ENCODE results near the gene MTURN. TPM values are rescaled to one million over a fixed set of nuclear protein-coding genes. Genes with fewer than 3 reads are reported as not detected.
"Not testable (repeated sequence)": the region's sequence is repeated elsewhere in the genome, so short reads cannot be mapped to it uniquely, and the experiment has no call there.

The MTURN gene
- total RNA-seq, 1 experiment from 2014 or later: 89.4 TPM

DNA sequence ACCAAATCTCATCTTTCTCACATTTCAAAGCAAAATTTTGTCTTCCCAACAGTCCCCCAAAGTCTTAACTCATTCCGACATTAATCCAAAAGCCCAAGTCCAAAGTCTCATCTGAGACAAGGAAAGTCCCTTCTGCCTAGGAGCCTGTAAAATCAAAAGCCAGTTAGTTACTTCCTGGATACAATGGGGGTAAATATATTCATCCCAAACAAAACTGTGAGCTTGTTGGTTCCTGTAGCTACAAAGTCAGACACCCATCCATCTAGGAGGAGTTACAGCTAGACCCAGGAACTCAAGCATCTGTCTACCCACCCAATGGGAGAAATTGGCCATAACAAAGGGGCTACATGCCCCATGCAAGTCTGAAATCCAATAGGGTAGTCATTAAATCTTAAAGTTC is 51.9 kb downstream of the MTURN start:
- peaks cover 11% of the 10 kb centered on the region for H3K9me3 ChIP-seq (ENCODE audit: low read length)
- H3K36me3 ChIP-seq (ENCODE audit: insufficient read depth, low read length): peaks cover 5% of the 10 kb centered on the region; the same call in 1 of the 2 replicates
- no peak for DNase-seq
- no peak overlapping the region for H3K4me2 ChIP-seq (ENCODE audit: low read depth, low read length, poor library complexity, severe bottlenecking)
- no peak overlapping the region for H3K9ac ChIP-seq (ENCODE audit: low read length)
- H3K9me2 ChIP-seq (replicated peaks; ENCODE audit: insufficient read depth, low read length): no peaks in the 10 kb centered on the region
- peaks cover 38% of the 10 kb centered on the region for H3K4me1 ChIP-seq (ENCODE audit: low read length)
- H3K79me2 ChIP-seq (ENCODE audit: low read length): no peaks in the 10 kb centered on the region
- H3K27me3 ChIP-seq (ENCODE audit: low read length): no peaks in the 10 kb centered on the region
- no peak overlapping the region for H2AFZ ChIP-seq (ENCODE audit: low read length)
- no peak overlapping the region for H3K4me3 ChIP-seq (ENCODE audit: low read length)
- no peaks in the 10 kb centered on the region for H4K20me1 ChIP-seq (ENCODE audit: insufficient read depth, low read depth, low read length)
- H3K27ac ChIP-seq (ENCODE audit: low read length): no peak overlapping the region

DNA sequence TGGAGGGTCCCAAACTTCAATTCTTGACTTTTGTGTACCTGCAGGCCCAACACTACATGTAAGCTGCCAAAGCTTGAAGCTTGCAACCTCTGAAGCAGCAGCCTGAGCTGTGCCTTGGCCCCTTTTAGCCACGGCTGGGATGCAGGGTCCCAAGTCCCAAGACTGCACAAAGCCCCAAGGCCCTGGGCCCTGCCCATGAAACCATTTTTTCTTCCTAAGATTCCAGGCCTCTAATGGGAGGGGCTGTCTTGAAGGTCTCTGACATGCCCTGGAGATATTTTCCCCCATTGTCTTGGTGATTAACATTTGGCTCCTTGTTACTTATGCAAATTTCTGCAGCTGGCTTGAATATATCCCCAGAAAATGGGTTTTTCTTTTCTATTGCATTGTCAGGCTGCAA is 52.7 kb downstream of the MTURN start:
- H3K79me2 ChIP-seq (ENCODE audit: low read length): no peaks in the 10 kb centered on the region
- DNase-seq: no peak
- H3K4me1 ChIP-seq (ENCODE audit: low read length): peaks cover 42% of the 10 kb centered on the region
- H3K4me3 ChIP-seq (ENCODE audit: low read length): no peak overlapping the region
- H3K9me3 ChIP-seq (ENCODE audit: low read length): peaks cover 11% of the 10 kb centered on the region
- H4K20me1 ChIP-seq (ENCODE audit: insufficient read depth, low read depth, low read length): no peaks in the 10 kb centered on the region
- no peak overlapping the region for H3K27ac ChIP-seq (ENCODE audit: low read length)
- H3K9me2 ChIP-seq (replicated peaks; ENCODE audit: insufficient read depth, low read length): no peaks in the 10 kb centered on the region
- H3K4me2 ChIP-seq (ENCODE audit: low read depth, low read length, poor library complexity, severe bottlenecking): no peak overlapping the region
- peaks cover 5% of the 10 kb centered on the region; the same call in 1 of the 2 replicates for H3K36me3 ChIP-seq (ENCODE audit: insufficient read depth, low read length)
- no peak overlapping the region for H3K9ac ChIP-seq (ENCODE audit: low read length)
- no peak overlapping the region for H2AFZ ChIP-seq (ENCODE audit: low read length)
- no peaks in the 10 kb centered on the region for H3K27me3 ChIP-seq (ENCODE audit: low read length)

GRCh38 chr7:30188381-30188780 is 53.6 kb downstream of the MTURN start:
- H3K4me1 ChIP-seq (ENCODE audit: low read length): peaks cover 44% of the 10 kb centered on the region
- not testable (repeated sequence) for H3K9ac ChIP-seq (ENCODE audit: low read length); H2AFZ ChIP-seq (ENCODE audit: low read length)

DNA sequence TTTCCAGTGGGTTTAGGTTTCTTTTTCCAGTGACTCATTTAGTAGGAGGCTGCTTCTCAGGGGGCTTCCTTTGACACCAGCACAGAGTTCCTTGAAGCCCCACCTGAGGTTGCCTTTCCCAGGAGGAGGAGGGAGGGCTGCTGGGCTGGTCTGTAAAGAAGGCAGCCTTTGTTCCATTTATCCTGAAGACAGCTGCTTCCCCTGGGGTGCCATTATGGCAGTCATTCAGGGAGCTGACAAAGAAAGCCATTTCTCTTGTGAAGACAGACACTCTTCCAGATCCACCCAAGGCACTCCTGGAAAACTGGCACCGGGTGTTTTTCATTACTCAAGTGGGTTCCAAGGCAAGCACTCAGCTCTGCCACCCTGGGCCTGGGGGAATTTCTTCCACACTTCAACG is 54.0 kb downstream of the MTURN start:
- Histone ChIP-seq H3K9me2 (replicated peaks; ENCODE audit: insufficient read depth, low read length) (no peaks in the 10 kb centered on the region), H4K20me1 (ENCODE audit: insufficient read depth, low read depth, low read length) (no peaks in the 10 kb centered on the region), H3K9ac (ENCODE audit: low read length) (no peak overlapping the region), H3K4me1 (ENCODE audit: low read length) (peaks cover 44% of the 10 kb centered on the region), H3K79me2 (ENCODE audit: low read length) (no peaks in the 10 kb centered on the region), H3K4me2 (ENCODE audit: low read depth, low read length, poor library complexity, severe bottlenecking) (no peak overlapping the region), H3K9me3 (ENCODE audit: low read length) (peaks cover 11% of the 10 kb centered on the region), H2AFZ (ENCODE audit: low read length) (no peak overlapping the region), H3K36me3 (ENCODE audit: insufficient read depth, low read length) (peaks cover 7% of the 10 kb centered on the region; the same call in 1 of the 2 replicates), H3K4me3 (ENCODE audit: low read length) (no peak overlapping the region), H3K27ac (ENCODE audit: low read length) (no peak overlapping the region), H3K27me3 (ENCODE audit: low read length) (no peaks in the 10 kb centered on the region)
- DNase-seq: no peak

More at GRCh38 chr7:30188381-30188780, 53.6 kb downstream of the MTURN start:
- not testable (repeated sequence) for DNase-seq; H3K79me2 ChIP-seq (ENCODE audit: low read length); H3K9me2 ChIP-seq (replicated peaks; ENCODE audit: insufficient read depth, low read length); H4K20me1 ChIP-seq (ENCODE audit: insufficient read depth, low read depth, low read length); H3K27me3 ChIP-seq (ENCODE audit: low read length); H3K36me3 ChIP-seq (ENCODE audit: insufficient read depth, low read length); H3K27ac ChIP-seq (ENCODE audit: low read length); H3K4me3 ChIP-seq (ENCODE audit: low read length); H3K4me2 ChIP-seq (ENCODE audit: low read depth, low read length, poor library complexity, severe bottlenecking)
- H3K9me3 ChIP-seq (ENCODE audit: low read length): peaks cover 11% of the 10 kb centered on the region

DNA sequence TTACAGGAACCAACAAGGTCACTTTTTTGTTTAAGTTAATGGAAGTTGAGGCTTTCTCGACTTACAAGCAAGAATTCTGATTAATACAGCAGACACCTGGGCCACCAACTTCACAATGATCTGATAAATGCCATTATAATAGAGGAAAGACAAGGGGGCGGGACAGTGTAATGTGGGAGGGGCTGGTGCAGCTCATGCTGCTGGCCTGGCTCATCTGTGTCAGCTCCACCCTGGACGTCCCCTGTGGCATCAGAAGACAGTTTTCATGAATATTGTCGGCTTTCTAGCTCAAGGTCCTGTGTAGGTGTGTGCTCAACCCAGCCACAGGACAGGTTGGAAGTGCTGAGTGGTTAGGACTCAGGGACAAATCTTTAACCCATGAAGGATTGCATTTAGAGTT is 57.0 kb downstream of the MTURN start:
- Histone ChIP-seq H3K9me2 (replicated peaks; ENCODE audit: insufficient read depth, low read length) (no peaks in the 10 kb centered on the region), H3K4me2 (ENCODE audit: low read depth, low read length, poor library complexity, severe bottlenecking) (peak overlapping the region; percentile 11), H2AFZ (ENCODE audit: low read length) (0 out of 2 replicates have a peak overlapping the region, but pooled peaks have one; percentile 4), H3K4me1 (ENCODE audit: low read length) (peaks cover 26% of the 10 kb centered on the region), H3K36me3 (ENCODE audit: insufficient read depth, low read length) (peaks cover 34% of the 10 kb centered on the region), H3K9ac (ENCODE audit: low read length) (peak overlapping the region; percentile 1; the same call in 1 of the 2 replicates), H4K20me1 (ENCODE audit: insufficient read depth, low read depth, low read length) (no peaks in the 10 kb centered on the region), H3K79me2 (ENCODE audit: low read length) (no peaks in the 10 kb centered on the region), H3K9me3 (ENCODE audit: low read length) (peaks cover 28% of the 10 kb centered on the region), H3K27me3 (ENCODE audit: low read length) (no peaks in the 10 kb centered on the region), H3K27ac (ENCODE audit: low read length) (peak overlapping the region; percentile 84), H3K4me3 (ENCODE audit: low read length) (no peak overlapping the region)
- DNase-seq: peak; percentile 68

GRCh38 chr7:30193336-30193943 is 58.7 kb downstream of the MTURN start:
- Histone ChIP-seq H3K27ac (ENCODE audit: low read length) (peak overlapping the region; percentile 84), H4K20me1 (ENCODE audit: insufficient read depth, low read depth, low read length) (no peaks in the 10 kb centered on the region), H3K4me2 (ENCODE audit: low read depth, low read length, poor library complexity, severe bottlenecking) (peak overlapping the region; percentile 48), H3K9me3 (ENCODE audit: low read length) (peaks cover 26% of the 10 kb centered on the region), H3K36me3 (ENCODE audit: insufficient read depth, low read length) (peaks cover 33% of the 10 kb centered on the region), H3K4me3 (ENCODE audit: low read length) (peak overlapping the region; percentile 11), H3K79me2 (ENCODE audit: low read length) (no peaks in the 10 kb centered on the region), H3K4me1 (ENCODE audit: low read length) (peaks cover 26% of the 10 kb centered on the region), H3K9me2 (replicated peaks; ENCODE audit: insufficient read depth, low read length) (no peaks in the 10 kb centered on the region), H2AFZ (ENCODE audit: low read length) (peak overlapping the region; percentile 31; the same call in 1 of the 2 replicates), H3K27me3 (ENCODE audit: low read length) (no peaks in the 10 kb centered on the region), H3K9ac (ENCODE audit: low read length) (peak overlapping the region; percentile 50)
- peak; percentile 76 for DNase-seq

- H3K27me3 ChIP-seq (ENCODE audit: low read length): no peaks in the 10 kb centered on the region
- peaks cover 42% of the 10 kb centered on the region for H3K4me1 ChIP-seq (ENCODE audit: low read length)
- no peak overlapping the region for H3K4me2 ChIP-seq (ENCODE audit: low read depth, low read length, poor library complexity, severe bottlenecking)
- peaks cover 26% of the 10 kb centered on the region for H3K9me3 ChIP-seq (ENCODE audit: low read length)
- H3K9ac ChIP-seq (ENCODE audit: low read length): no peak overlapping the region
- H3K79me2 ChIP-seq (ENCODE audit: low read length): no peaks in the 10 kb centered on the region
- H3K27ac ChIP-seq (ENCODE audit: low read length): no peak overlapping the region
- no peaks in the 10 kb centered on the region for H4K20me1 ChIP-seq (ENCODE audit: insufficient read depth, low read depth, low read length)
- H3K4me3 ChIP-seq (ENCODE audit: low read length): no peak overlapping the region
- H3K36me3 ChIP-seq (ENCODE audit: insufficient read depth, low read length): peaks cover 33% of the 10 kb centered on the region
- no peak overlapping the region for H2AFZ ChIP-seq (ENCODE audit: low read length)
- no peaks in the 10 kb centered on the region for H3K9me2 ChIP-seq (replicated peaks; ENCODE audit: insufficient read depth, low read length)
- no peak for DNase-seq
Observed at GRCh38 chr7:30196408-30196807, 61.6 kb downstream of the MTURN start.

GRCh38 chr7:30197438-30197837 is 62.7 kb downstream of the MTURN start:
- Histone ChIP-seq H3K36me3 (ENCODE audit: insufficient read depth, low read length) (peaks cover 33% of the 10 kb centered on the region), H2AFZ (ENCODE audit: low read length) (no peak overlapping the region), H3K9ac (ENCODE audit: low read length) (no peak overlapping the region), H4K20me1 (ENCODE audit: insufficient read depth, low read depth, low read length) (no peaks in the 10 kb centered on the region), H3K27ac (ENCODE audit: low read length) (no peak overlapping the region), H3K4me3 (ENCODE audit: low read length) (no peak overlapping the region), H3K4me1 (ENCODE audit: low read length) (peaks cover 42% of the 10 kb centered on the region), H3K9me2 (replicated peaks; ENCODE audit: insufficient read depth, low read length) (no peaks in the 10 kb centered on the region), H3K4me2 (ENCODE audit: low read depth, low read length, poor library complexity, severe bottlenecking) (no peak overlapping the region), H3K27me3 (ENCODE audit: low read length) (no peaks in the 10 kb centered on the region), H3K79me2 (ENCODE audit: low read length) (no peaks in the 10 kb centered on the region), H3K9me3 (ENCODE audit: low read length) (peaks cover 26% of the 10 kb centered on the region)
- no peak for DNase-seq
